Measurements from ENCODE around the gene C1QTNF6.
A peak's percentile ranks its signal among the peaks of the same experiment; 100 is the strongest.

Gene C1QTNF6

GRCh38 chr22:37194750-37195149 is 6.7 kb upstream of the C1QTNF6 start:
- no peak overlapping the region for H3K27ac ChIP-seq (replicated peaks)
- TF ChIP-seq GABPA (IDR thresholded peaks at IDR 0.05; ENCODE audit: low read depth) (no peak), POLR2AphosphoS5 (IDR thresholded peaks at IDR 0.05; ENCODE audit: low read depth) (no peak), CTCF (IDR thresholded peaks at IDR 0.05; ENCODE audit: insufficient read depth, low read length) (no peak), REST (IDR thresholded peaks at IDR 0.05; ENCODE audit: insufficient replicate concordance, low read depth) (no peak), SPI1 (IDR thresholded peaks at IDR 0.05; ENCODE audit: borderline replicate concordance, low read depth) (no peak)

GRCh38 chr22:37193629-37194191 is 5.7 kb upstream of the C1QTNF6 start:
- no peaks in the 10 kb centered on the region for H3K27me3 ChIP-seq (ENCODE audit: insufficient read depth, poor library complexity, severe bottlenecking)
- peak in 1 of 2 experiments; percentile 37 for DNase-seq (ENCODE audit: low read depth in 1 of 2, low spot score in 1 of 2)
- H3K27ac ChIP-seq (replicated peaks) = no peak overlapping the region
- TF ChIP-seq GABPA (IDR thresholded peaks at IDR 0.05; ENCODE audit: low read depth) = no peak
- TF ChIP-seq POLR2AphosphoS5 (IDR thresholded peaks at IDR 0.05; ENCODE audit: low read depth) = no peak
- TF ChIP-seq REST (IDR thresholded peaks at IDR 0.05; ENCODE audit: insufficient replicate concordance, low read depth) = no peak
- no peak for TF ChIP-seq CTCF (IDR thresholded peaks at IDR 0.05; ENCODE audit: insufficient read depth, low read length)
- no peak for TF ChIP-seq SPI1 (IDR thresholded peaks at IDR 0.05; ENCODE audit: borderline replicate concordance, low read depth)
- no peak overlapping the region for H3K4me3 ChIP-seq (replicated peaks; ENCODE audit: insufficient read depth, low read length)

More at GRCh38 chr22:37194750-37195149, 6.7 kb upstream of the C1QTNF6 start:
- H3K4me3 ChIP-seq (replicated peaks; ENCODE audit: insufficient read depth, low read length) = no peak overlapping the region
- DNase-seq (ENCODE audit: low read depth in 1 of 2, low spot score in 1 of 2) = no peak
- H3K27me3 ChIP-seq (ENCODE audit: insufficient read depth, poor library complexity, severe bottlenecking) = no peaks in the 10 kb centered on the region

- TF ChIP-seq GABPA (IDR thresholded peaks at IDR 0.05; ENCODE audit: low read depth) (no peak), CTCF (IDR thresholded peaks at IDR 0.05; ENCODE audit: insufficient read depth, low read length) (no peak), SPI1 (IDR thresholded peaks at IDR 0.05; ENCODE audit: borderline replicate concordance, low read depth) (no peak), REST (IDR thresholded peaks at IDR 0.05; ENCODE audit: insufficient replicate concordance, low read depth) (no peak), POLR2AphosphoS5 (IDR thresholded peaks at IDR 0.05; ENCODE audit: low read depth) (no peak)
- no peak overlapping the region for H3K27ac ChIP-seq (replicated peaks)
- DNase-seq (ENCODE audit: low read depth in 1 of 2, low spot score in 1 of 2) = no peak
Observed at GRCh38 chr22:37192741-37193140, 4.7 kb upstream of the C1QTNF6 start.

More at GRCh38 chr22:37192741-37193140, 4.7 kb upstream of the C1QTNF6 start:
- no peak overlapping the region for H3K4me3 ChIP-seq (replicated peaks; ENCODE audit: insufficient read depth, low read length)
- no peaks in the 10 kb centered on the region for H3K27me3 ChIP-seq (ENCODE audit: insufficient read depth, poor library complexity, severe bottlenecking)
